Measurements from ENCODE around the gene GSTM2.
A peak's percentile ranks its signal among the peaks of the same experiment; 100 is the strongest.

The GSTM2 gene

GRCh38 chr1:109718495-109718894 is 50.6 kb downstream of the GSTM2 start:
- peak; percentile 37 for DNase-seq

- DNase-seq, result peak; percentile 69
Measured at GRCh38 chr1:109719337-109719837, 51.5 kb downstream of the GSTM2 start.

- DNase-seq, result no peak
Measured at GRCh38 chr1:109721042-109721441, 53.2 kb downstream of the GSTM2 start.

- DNase-seq, result no peak
Measured at GRCh38 chr1:109721971-109722370, 54.1 kb downstream of the GSTM2 start.

- DNase-seq, result no peak
Measured at GRCh38 chr1:109722908-109723691, 55.2 kb downstream of the GSTM2 start.
